NOMO-1 treated with DMSO at 0.1 percent for 48 hours (cell line): Measurements from ENCODE around the gene KLHL40.

Source experiments
- DNase-seq: peaks from one replicate; lab custom pipeline; 2025; ENCODE audit not compliant: unreplicated experiment; lab: John Stamatoyannopoulos, UW

The KLHL40 gene

GRCh38 chr3:42735615-42736014, 50.3 kb downstream of the KLHL40 start:
- DNase-seq, result no peak

DNA sequence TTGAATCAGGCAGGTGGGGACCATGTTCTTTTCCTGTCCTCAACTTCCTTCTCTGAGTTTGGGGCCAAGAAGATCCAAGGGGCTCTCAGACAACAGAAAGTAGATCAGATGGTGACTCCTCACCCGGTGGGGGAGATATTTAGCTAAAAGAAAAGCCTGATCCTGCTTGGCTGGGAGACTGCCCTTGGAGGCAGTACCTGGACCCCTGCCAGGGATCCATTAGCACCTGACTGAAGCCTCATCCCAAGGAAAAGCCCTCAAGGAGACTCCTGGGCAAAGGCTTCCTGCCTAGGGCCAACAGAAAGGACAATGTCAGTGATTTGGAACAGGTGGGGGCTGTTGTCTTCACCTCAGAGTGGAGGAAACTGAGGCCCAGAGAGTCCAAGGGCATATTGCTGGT, 50.7 kb downstream of the KLHL40 start:
- DNase-seq, result no peak

- no peak for DNase-seq
These were observed 51.2 kb downstream of the KLHL40 start for GRCh38 chr3:42736531-42736930.

DNA sequence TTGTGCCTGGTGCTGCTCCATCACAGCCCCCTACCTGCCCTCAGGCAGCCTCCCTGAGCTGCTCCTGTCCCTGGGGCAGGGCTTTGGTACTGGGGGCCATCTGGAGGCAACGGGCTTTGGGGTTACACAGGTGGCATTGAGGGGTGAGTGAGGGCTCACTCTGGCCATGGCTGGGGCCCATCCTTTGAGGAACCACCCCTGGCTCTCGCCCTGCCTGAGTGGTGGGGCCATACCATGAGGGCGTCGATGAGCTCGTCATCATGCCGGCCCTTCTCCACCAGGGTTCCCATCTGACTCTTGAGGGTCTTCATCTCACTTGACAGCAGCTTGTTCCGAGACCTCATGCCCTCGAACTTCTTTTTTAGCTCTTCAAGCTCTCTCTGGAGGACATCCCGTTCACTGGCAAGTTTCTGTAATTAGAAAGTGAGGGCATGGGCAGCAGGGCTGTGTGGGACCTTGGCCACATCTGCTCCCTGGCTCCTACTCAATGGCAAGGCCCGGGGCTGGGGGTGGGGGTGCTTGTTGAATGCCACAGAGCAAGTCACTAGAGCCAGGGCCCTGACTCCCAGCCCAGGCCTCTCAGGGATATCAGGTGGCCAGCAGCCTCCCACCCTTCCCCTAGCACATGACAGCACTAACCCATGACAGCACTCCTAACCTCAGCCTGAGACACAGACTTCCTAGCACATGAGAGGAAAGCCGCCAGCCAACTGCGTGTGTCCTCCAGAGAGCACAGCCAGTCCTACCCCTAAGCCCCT, 54.2 kb downstream of the KLHL40 start:
- DNase-seq, result no peak

GRCh38 chr3:42741796-42742195, 56.5 kb downstream of the KLHL40 start:
- DNase-seq, result no peak
